ENCODE data around the gene TMEM115. TPM values are rescaled to one million over a fixed set of nuclear protein-coding genes. Genes with fewer than 3 reads are reported as not detected.
"Not testable (repeated sequence)": the region's sequence is repeated elsewhere in the genome, so short reads cannot be mapped to it uniquely, and the experiment has no call there.

The TMEM115 gene
- total RNA-seq, 1 donor from 2014 or later: 82.5 TPM

DNA sequence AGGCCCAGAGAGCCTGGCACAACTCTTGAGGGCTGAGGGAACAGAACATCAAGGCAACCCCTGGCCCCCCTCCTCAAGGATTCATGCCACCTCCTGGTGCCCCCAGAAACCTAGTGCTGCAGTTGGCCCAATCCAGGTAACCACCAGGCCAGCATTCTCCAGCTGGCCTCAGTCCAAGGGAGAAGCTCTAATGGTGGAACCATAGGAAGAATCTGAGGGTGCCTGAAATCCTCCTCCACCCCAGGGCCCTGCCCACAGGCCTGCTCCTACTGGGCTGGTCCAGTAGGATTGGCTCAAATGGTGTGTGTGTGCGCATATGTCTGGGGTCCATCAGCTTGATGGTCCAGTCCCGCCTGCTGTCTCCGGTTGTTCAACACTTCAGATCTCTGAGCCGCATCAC, 44.5 kb downstream of the TMEM115 start:
- TF ChIP-seq, protein P1, sequence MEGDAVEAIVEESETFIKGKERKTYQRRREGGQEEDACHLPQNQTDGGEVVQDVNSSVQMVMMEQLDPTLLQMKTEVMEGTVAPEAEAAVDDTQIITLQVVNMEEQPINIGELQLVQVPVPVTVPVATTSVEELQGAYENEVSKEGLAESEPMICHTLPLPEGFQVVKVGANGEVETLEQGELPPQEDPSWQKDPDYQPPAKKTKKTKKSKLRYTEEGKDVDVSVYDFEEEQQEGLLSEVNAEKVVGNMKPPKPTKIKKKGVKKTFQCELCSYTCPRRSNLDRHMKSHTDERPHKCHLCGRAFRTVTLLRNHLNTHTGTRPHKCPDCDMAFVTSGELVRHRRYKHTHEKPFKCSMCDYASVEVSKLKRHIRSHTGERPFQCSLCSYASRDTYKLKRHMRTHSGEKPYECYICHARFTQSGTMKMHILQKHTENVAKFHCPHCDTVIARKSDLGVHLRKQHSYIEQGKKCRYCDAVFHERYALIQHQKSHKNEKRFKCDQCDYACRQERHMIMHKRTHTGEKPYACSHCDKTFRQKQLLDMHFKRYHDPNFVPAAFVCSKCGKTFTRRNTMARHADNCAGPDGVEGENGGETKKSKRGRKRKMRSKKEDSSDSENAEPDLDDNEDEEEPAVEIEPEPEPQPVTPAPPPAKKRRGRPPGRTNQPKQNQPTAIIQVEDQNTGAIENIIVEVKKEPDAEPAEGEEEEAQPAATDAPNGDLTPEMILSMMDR (IDR thresholded peaks at IDR 0.05; ENCODE audit: insufficient read depth, low read length, poor library complexity, severe bottlenecking): no peak
- no peaks in the 10 kb centered on the region for H3K27me3 ChIP-seq (ENCODE audit: control insufficient read depth, insufficient read depth, low read length)
- no peak for DNase-seq (ENCODE audit: low read depth)
- no peak overlapping the region for H3K4me3 ChIP-seq (ENCODE audit: low read depth, low read length)
- peaks cover 3% of the 10 kb centered on the region for H3K36me3 ChIP-seq (ENCODE audit: control insufficient read depth, insufficient read depth, low read length)

- TF ChIP-seq, protein P1 (IDR thresholded peaks at IDR 0.05; ENCODE audit: insufficient read depth, low read length, poor library complexity, severe bottlenecking): no peak
- no peaks in the 10 kb centered on the region for H3K27me3 ChIP-seq (ENCODE audit: control insufficient read depth, insufficient read depth, low read length)
- no peak for DNase-seq (ENCODE audit: low read depth)
- H3K36me3 ChIP-seq (ENCODE audit: control insufficient read depth, insufficient read depth, low read length): peaks cover 3% of the 10 kb centered on the region
- no peak overlapping the region for H3K4me3 ChIP-seq (ENCODE audit: low read depth, low read length)
These were observed 45.0 kb downstream of the TMEM115 start for GRCh38 chr3:50314342-50314741.

- H3K4me3 ChIP-seq (ENCODE audit: low read depth, low read length): not testable (repeated sequence)
These were observed 47.3 kb downstream of the TMEM115 start for GRCh38 chr3:50312041-50312440.

More at GRCh38 chr3:50312041-50312440, 47.3 kb downstream of the TMEM115 start:
- DNase-seq (ENCODE audit: low read depth); H3K36me3 ChIP-seq (ENCODE audit: control insufficient read depth, insufficient read depth, low read length); H3K27me3 ChIP-seq (ENCODE audit: control insufficient read depth, insufficient read depth, low read length): not testable (repeated sequence)

Other genes starting within 250 kb of the TMEM115 start
- gene SEMA3F, start 204.2 kb downstream of the TMEM115 start, total RNA-seq: 79.8 and 85.4 TPM in 2 replicates
- not detected in 2 replicates for gene GNAT1, start 167.9 kb downstream of the TMEM115 start, total RNA-seq
- gene SLC38A3, start 154.2 kb downstream of the TMEM115 start, total RNA-seq: 0.13 and 0.48 TPM in 2 replicates
- gene GNAI2, start 123.3 kb downstream of the TMEM115 start, total RNA-seq: 208 and 221 TPM in 2 replicates
- gene SEMA3B, start 90.4 kb downstream of the TMEM115 start, total RNA-seq: 17.9 and 18.4 TPM in 2 replicates
- gene LSMEM2, start 80.4 kb downstream of the TMEM115 start, total RNA-seq: not detected in 2 replicates
- 77.7 and 113 TPM in 2 replicates for gene IFRD2, start 67.1 kb downstream of the TMEM115 start, total RNA-seq
- 7.6 and 7.9 TPM in 2 replicates for gene HYAL3, start 60.1 kb downstream of the TMEM115 start, total RNA-seq
- gene NAA80, start 60.1 kb downstream of the TMEM115 start, total RNA-seq: 8.5 and 12.3 TPM in 2 replicates
- gene HYAL1, start 55.9 kb downstream of the TMEM115 start, total RNA-seq: 0.14 TPM in 1 of 2 replicates, not detected in the other
- gene HYAL2, start 36.8 kb downstream of the TMEM115 start, total RNA-seq: 89.3 and 104 TPM in 2 replicates
- gene TUSC2, start 31.3 kb downstream of the TMEM115 start, total RNA-seq: 40.3 and 58.3 TPM in 2 replicates
- 16.6 and 19.9 TPM in 2 replicates for gene RASSF1, start 18.7 kb downstream of the TMEM115 start, total RNA-seq
- 1.7 TPM in 1 of 2 replicates, not detected in the other for gene ZMYND10, start 13.8 kb downstream of the TMEM115 start, total RNA-seq
- gene NPRL2, start 8.7 kb downstream of the TMEM115 start, total RNA-seq: 18.0 and 19.0 TPM in 2 replicates
- gene CYB561D2, start 8.7 kb downstream of the TMEM115 start, total RNA-seq: 22.3 and 24.0 TPM in 2 replicates
- 0.21 and 0.55 TPM in 2 replicates for gene CACNA2D2, start 144.1 kb upstream of the TMEM115 start, total RNA-seq
- gene C3orf18, start 208.2 kb upstream of the TMEM115 start, total RNA-seq: 5.9 and 11.3 TPM in 2 replicates
- gene HEMK1, start 210.0 kb upstream of the TMEM115 start, total RNA-seq: 15.3 and 15.6 TPM in 2 replicates

Data from kidney epithelial cell (primary cell).